Left lung (tissue), 10 donors: Measurements from ENCODE around the gene TMEM147. TPM values are rescaled to one million over a fixed set of nuclear protein-coding genes. Genes with fewer than 3 reads are reported as not detected.
"Not testable (repeated sequence)": the region's sequence is repeated elsewhere in the genome, so short reads cannot be mapped to it uniquely, and the experiment has no call there.

Experiments used
- ATAC-seq: fragments of 200-7000 bp; cut with Tn5 transposase; one replicate; pipeline ENCODE4 v1.9.1; 2020; ENCODE audit warnings: moderate library complexity
- DNase-seq, 4 donors: peaks; one replicate each; pipeline ENCODE4 v3.0.0-alpha.2; 2013 to 2020
- H3K27ac ChIP-seq, 2 donors: fragments of 200-600 bp; sonication (generic) in 1 of 2; one replicate each; pipeline versions ENCODE4 v1.5.0 to v1.8.0; 2020 to 2021
- H3K27me3 ChIP-seq, 2 donors: fragments of 200-600 bp; sonication (generic) in 1 of 2; one replicate each; pipeline versions ENCODE4 v1.5.0 to v1.8.0; 2020 to 2021
- H3K36me3 ChIP-seq, 2 donors: fragments of 200-600 bp; sonication (generic) in 1 of 2; one replicate each; pipeline versions ENCODE4 v1.5.0 to v1.8.0; 2020 to 2021
- H3K4me1 ChIP-seq, 2 donors: fragments of 200-600 bp; one replicate each; pipeline ENCODE4 v1.8.0; 2021
- H3K4me3 ChIP-seq, 2 donors: fragments of 200-600 bp; sonication (generic) in 1 of 2; one replicate each; pipeline versions ENCODE4 v1.5.0 to v1.8.0; 2020 to 2021; ENCODE audit warnings: mild to moderate bottlenecking in 1 of 2
- H3K9me3 ChIP-seq, 2 donors: fragments of 200-600 bp; sonication (generic) in 1 of 2; one replicate each; pipeline versions ENCODE4 v1.5.0 to v1.8.0; 2020 to 2021
- intact Hi-C, 2 donors: fragments of 100-400 bp; cut with DNase I; formaldehyde crosslinking; loops; one replicate each; pipeline versions ENCODE4 v1.11.2 to v1.14.2; 2022
- polyA plus RNA-seq, 6 donors: library from polyadenylated mRNA; unstranded; fragments of 120-200 nt; gene quantifications; one replicate each; pipeline ENCODE4 v1.2.1, GENCODE V29; 2013; ENCODE audit not compliant: insufficient read length in 6 of 6
- total RNA-seq, 2 donors: library from RNA; stranded (reverse); fragmentation: NEBNext Ultra II Directional; extraction: Animal tissue kit (Norgen Biotek cat#: 25700); gene quantifications; one replicate each; pipeline ENCODE4 v1.2.1, GENCODE V29; 2021
- TF ChIP-seq, protein P1 (sequence below), 2 donors: fragments of 200-600 bp; sonication (generic) in 1 of 2; IDR thresholded peaks; one replicate each; pipeline versions ENCODE4 v1.5.0 to v1.8.0; 2021; ENCODE audit warnings: antibody characterized with exemption in 2 of 2
- donor health status: DM: no; HTN: yes; CAD: no.
- donor health status: DM: no; HTN: no; CAD: no.

TMEM147 gene
- total and polyA plus RNA-seq, 8 donors = 52.7 to 112 (median 59.0) TPM

DNA sequence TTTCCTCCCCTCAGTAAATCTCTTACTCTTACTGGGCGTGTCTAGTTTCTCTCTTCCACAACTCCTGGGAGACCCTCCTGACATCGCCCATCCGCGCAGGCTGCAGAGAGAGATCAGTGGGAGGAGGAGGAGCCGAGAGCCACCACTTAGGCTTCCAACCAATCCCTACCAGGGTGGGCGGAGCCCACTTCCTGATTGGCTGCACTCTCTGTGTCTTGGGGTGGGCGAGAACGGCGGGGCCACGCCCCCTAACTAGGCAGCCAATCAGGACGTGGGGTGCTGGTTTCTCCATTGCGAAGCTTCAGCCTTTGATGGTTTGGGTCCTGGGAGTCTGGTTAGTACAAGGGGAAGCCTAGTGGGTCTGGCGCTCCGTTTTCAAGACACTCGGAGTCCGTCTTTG is 40.4 kb downstream of the TMEM147 start, which contains the start of gene PMIS2:
PMIS2 (plus strand) TSS at position 326 of the 400 bp plus-strand sequence. CDS start 87 bp downstream, outside the sequence.
- Histone ChIP-seq H3K4me1 (no peaks in the 10 kb centered on the region), H3K27ac (no peak within 1 kb of the TSS), H3K36me3 (no peaks in the 10 kb centered on the region), H3K9me3 (no peaks in the 10 kb centered on the region), H3K27me3 (peaks cover 0 to 30% of the 10 kb centered on the region in 2 donors), H3K4me3 (no peak within 1 kb of the TSS)
- no peak for DNase-seq
- ATAC-seq = no peak
- intact Hi-C loops = no loop called here
- TF ChIP-seq, protein P1, sequence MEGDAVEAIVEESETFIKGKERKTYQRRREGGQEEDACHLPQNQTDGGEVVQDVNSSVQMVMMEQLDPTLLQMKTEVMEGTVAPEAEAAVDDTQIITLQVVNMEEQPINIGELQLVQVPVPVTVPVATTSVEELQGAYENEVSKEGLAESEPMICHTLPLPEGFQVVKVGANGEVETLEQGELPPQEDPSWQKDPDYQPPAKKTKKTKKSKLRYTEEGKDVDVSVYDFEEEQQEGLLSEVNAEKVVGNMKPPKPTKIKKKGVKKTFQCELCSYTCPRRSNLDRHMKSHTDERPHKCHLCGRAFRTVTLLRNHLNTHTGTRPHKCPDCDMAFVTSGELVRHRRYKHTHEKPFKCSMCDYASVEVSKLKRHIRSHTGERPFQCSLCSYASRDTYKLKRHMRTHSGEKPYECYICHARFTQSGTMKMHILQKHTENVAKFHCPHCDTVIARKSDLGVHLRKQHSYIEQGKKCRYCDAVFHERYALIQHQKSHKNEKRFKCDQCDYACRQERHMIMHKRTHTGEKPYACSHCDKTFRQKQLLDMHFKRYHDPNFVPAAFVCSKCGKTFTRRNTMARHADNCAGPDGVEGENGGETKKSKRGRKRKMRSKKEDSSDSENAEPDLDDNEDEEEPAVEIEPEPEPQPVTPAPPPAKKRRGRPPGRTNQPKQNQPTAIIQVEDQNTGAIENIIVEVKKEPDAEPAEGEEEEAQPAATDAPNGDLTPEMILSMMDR (IDR thresholded peaks at IDR 0.05) = no peak

DNA sequence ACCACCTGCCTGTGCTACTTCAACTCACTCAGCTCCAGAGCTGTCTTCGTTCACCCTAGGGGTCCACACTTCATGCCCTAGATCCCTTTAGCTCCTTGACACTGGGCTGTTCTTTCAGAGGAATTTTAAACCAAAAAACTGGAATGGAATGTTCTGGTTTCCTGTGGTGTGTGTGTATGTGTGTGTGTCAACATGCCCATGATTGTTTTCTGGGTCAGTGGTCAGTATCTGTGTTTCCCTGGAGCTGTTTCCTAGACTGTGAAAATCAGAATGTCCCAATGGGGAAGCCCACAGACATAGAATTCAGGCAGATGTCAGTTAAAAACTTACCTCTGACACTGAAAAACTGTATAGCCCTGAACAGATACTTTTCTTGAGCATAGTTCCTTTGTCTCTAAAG is 41.9 kb downstream of the TMEM147 start:
- Histone ChIP-seq H3K9me3 (no peaks in the 10 kb centered on the region), H3K4me1 (no peaks in the 10 kb centered on the region), H3K4me3 (no peak overlapping the region), H3K27ac (no peak overlapping the region), H3K27me3 (peaks cover 0 to 31% of the 10 kb centered on the region in 2 donors), H3K36me3 (no peaks in the 10 kb centered on the region)
- ATAC-seq = no peak
- intact Hi-C loops = no loop called here
- DNase-seq = no peak
- TF ChIP-seq, protein P1 (IDR thresholded peaks at IDR 0.05) = no peak

DNA sequence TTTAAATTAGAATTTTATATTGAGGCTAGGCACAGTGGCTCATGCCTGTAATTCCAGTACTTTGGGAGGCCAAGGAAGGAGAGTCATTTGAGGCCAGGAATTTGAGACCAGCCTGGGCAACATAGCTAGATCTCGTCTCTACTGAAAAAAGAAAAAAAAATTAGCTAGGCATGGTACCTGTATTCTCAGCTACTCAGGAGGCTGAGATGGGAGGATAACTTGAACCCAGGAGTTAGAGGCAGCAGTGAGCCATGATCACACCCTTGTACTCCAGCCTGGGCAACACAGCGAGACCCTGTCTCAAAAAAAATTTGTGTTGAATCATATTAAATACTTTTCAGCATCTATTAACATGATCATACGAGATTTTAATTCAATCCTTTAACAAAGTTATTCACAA is 45.4 kb downstream of the TMEM147 start:
- intact Hi-C loops = no loop called here
- Histone ChIP-seq H3K4me1 (no peaks in the 10 kb centered on the region), H3K27ac (no peak overlapping the region), H3K9me3 (no peaks in the 10 kb centered on the region), H3K4me3 (no peak overlapping the region), H3K36me3 (no peaks in the 10 kb centered on the region), H3K27me3 (peaks cover 0 to 32% of the 10 kb centered on the region in 2 donors)
- no peak for ATAC-seq
- DNase-seq = no peak
- TF ChIP-seq, protein P1 (IDR thresholded peaks at IDR 0.05) = no peak

DNA sequence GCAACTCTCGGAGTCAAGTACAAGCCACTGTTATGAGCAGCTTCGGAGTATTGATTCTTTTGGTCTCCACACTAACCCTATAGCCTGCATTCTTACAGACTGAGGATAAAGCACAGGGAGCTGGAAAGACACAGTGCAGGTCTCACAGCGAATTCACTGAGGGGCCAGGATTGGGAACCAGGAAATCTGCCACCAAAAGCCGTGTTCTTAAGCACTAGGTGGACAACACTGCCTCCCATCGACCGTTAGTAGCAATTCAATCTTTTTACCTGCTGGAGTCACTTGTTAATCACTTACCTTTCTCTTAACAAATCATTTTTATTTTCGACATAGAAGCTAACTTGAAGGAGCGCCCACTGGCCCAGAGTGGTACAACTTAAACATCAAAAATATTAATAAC is 46.8 kb downstream of the TMEM147 start:
- no peak overlapping the region for H3K27ac ChIP-seq
- H3K36me3 ChIP-seq = no peaks in the 10 kb centered on the region
- H3K4me3 ChIP-seq = no peak overlapping the region
- intact Hi-C loops = no loop called here
- no peaks in the 10 kb centered on the region for H3K9me3 ChIP-seq
- DNase-seq = peak in 2 of 4 donors; percentile 23 to 53
- peaks cover 0 to 28% of the 10 kb centered on the region in 2 donors for H3K27me3 ChIP-seq
- TF ChIP-seq, protein P1 (IDR thresholded peaks at IDR 0.05) = peak; percentile 30 to 37
- H3K4me1 ChIP-seq = no peaks in the 10 kb centered on the region
- peak; percentile 58 for ATAC-seq

DNA sequence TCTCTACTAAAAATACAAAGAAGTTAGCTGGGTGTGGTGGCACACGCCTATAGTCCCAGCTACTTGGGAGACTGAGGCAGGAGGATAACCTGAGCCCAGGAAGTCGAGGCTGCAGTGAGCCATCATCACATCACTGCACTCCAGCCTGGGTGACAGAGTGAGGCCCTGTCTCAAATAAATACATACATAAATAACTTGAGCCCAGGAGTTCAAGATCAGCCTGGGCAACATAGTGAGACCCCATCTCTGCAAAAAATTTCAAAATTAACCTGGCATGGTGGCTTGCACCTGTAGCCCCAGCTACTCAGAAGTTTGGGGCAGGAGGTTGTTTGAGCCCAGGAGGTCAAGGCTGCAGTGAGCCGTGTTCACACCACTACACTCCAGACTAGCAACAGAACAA is 49.6 kb downstream of the TMEM147 start:
- intact Hi-C loops = not testable (repeated sequence)

DNA sequence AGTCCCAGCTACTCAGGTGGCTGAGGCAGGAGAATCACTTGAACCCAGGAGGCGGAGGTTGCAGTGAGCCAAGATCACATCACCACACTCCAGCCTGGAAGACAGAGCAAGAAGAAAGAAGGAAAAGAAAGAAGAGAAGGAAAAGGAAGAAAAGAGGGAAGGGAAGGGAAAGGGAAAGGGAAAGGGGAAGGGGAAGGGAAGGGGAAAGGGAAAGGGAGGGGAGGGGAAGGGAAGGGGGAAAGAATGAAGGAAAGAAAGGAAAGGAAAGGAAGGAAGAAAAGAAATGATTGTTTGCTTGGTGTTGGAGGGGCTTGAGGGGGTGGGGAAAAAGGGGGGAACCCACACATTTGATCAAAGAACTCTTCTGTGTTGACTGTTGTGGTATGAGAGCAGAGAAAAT is 50.5 kb downstream of the TMEM147 start:
- intact Hi-C loops = no loop called here
- Histone ChIP-seq H3K36me3 (no peaks in the 10 kb centered on the region), H3K27me3 (peaks cover 0 to 28% of the 10 kb centered on the region in 2 donors), H3K4me1 (no peaks in the 10 kb centered on the region), H3K4me3 (no peak overlapping the region), H3K9me3 (no peaks in the 10 kb centered on the region), H3K27ac (no peak overlapping the region)
- TF ChIP-seq, protein P1 (IDR thresholded peaks at IDR 0.05) = no peak
- no peak for DNase-seq
- no peak for ATAC-seq

More for the DNA sequence above, 49.6 kb downstream of the TMEM147 start:
- not testable (repeated sequence) for H3K4me3 ChIP-seq, H3K9me3 ChIP-seq, ATAC-seq, H3K27ac ChIP-seq, H3K4me1 ChIP-seq, DNase-seq, H3K36me3 ChIP-seq
- peaks cover 0 to 28% of the 10 kb centered on the region in 2 donors for H3K27me3 ChIP-seq
